ENCODE results near the gene SAAL1.

The SAAL1 gene

GRCh38 chr11:18088366-18088765, 17.5 kb downstream of the SAAL1 start:
- DNase-seq (ENCODE audit: extremely low read depth in 1 of 2, low read depth in 1 of 2): no peak

- no peak for DNase-seq (ENCODE audit: extremely low read depth in 1 of 2, low read depth in 1 of 2)
Measured at GRCh38 chr11:18081551-18081950, 24.3 kb downstream of the SAAL1 start.

- DNase-seq (ENCODE audit: extremely low read depth in 1 of 2, low read depth in 1 of 2): no peak
Measured at GRCh38 chr11:18080451-18080850, 25.4 kb downstream of the SAAL1 start.

GRCh38 chr11:18078909-18079308, 27.0 kb downstream of the SAAL1 start:
- DNase-seq (ENCODE audit: extremely low read depth in 1 of 2, low read depth in 1 of 2): no peak

- no peak for DNase-seq (ENCODE audit: extremely low read depth in 1 of 2, low read depth in 1 of 2)
Measured at GRCh38 chr11:18075444-18075843, 30.4 kb downstream of the SAAL1 start.

GRCh38 chr11:18071098-18071705, 34.7 kb downstream of the SAAL1 start:
- no peak for DNase-seq (ENCODE audit: extremely low read depth in 1 of 2, low read depth in 1 of 2)

- DNase-seq (ENCODE audit: extremely low read depth in 1 of 2, low read depth in 1 of 2): no peak
Measured at GRCh38 chr11:18067372-18067771, 38.5 kb downstream of the SAAL1 start.

- no peak for DNase-seq (ENCODE audit: extremely low read depth in 1 of 2, low read depth in 1 of 2)
Measured at GRCh38 chr11:18066626-18067025, 39.3 kb downstream of the SAAL1 start.

GRCh38 chr11:18065572-18065971, 40.3 kb downstream of the SAAL1 start:
- DNase-seq (ENCODE audit: extremely low read depth in 1 of 2, low read depth in 1 of 2): no peak

GRCh38 chr11:18064450-18065054, 41.3 kb downstream of the SAAL1 start:
- no peak for DNase-seq (ENCODE audit: extremely low read depth in 1 of 2, low read depth in 1 of 2)

GRCh38 chr11:18063862-18064434, 41.9 kb downstream of the SAAL1 start:
- no peak for DNase-seq (ENCODE audit: extremely low read depth in 1 of 2, low read depth in 1 of 2)

GRCh38 chr11:18063125-18063524, 42.8 kb downstream of the SAAL1 start:
- DNase-seq (ENCODE audit: extremely low read depth in 1 of 2, low read depth in 1 of 2): no peak

- DNase-seq (ENCODE audit: extremely low read depth in 1 of 2, low read depth in 1 of 2): no peak
Measured at GRCh38 chr11:18061351-18061750, 44.5 kb downstream of the SAAL1 start.

GRCh38 chr11:18056561-18057181, 49.2 kb downstream of the SAAL1 start:
- DNase-seq (ENCODE audit: extremely low read depth in 1 of 2, low read depth in 1 of 2): no peak

GRCh38 chr11:18054511-18055103, 51.3 kb downstream of the SAAL1 start:
- no peak for DNase-seq (ENCODE audit: extremely low read depth in 1 of 2, low read depth in 1 of 2)

- no peak for DNase-seq (ENCODE audit: extremely low read depth in 1 of 2, low read depth in 1 of 2)
Measured at GRCh38 chr11:18050848-18051247, 55.0 kb downstream of the SAAL1 start.

- DNase-seq (ENCODE audit: extremely low read depth in 1 of 2, low read depth in 1 of 2): no peak
Measured at GRCh38 chr11:18046116-18046777, 59.6 kb downstream of the SAAL1 start, which contains the start of gene TPH1. TSS of gene TPH1 (minus strand) at chr11:18046269. CDS start at chr11:18040762, 5,507 bp downstream.

GRCh38 chr11:18036456-18036855, 69.4 kb downstream of the SAAL1 start:
- DNase-seq (ENCODE audit: extremely low read depth in 1 of 2, low read depth in 1 of 2): no peak

Measured in stimulated activated CD8-positive, alpha-beta memory T cell treated with anti-CD3 and anti-CD28 coated beads, Interleukin-7, amount 100 ng/mL, for 48 hours (primary cell).